HepG2 (cell line): ENCODE data around the gene NOCT. TPM values are rescaled to one million over a fixed set of nuclear protein-coding genes. Genes with fewer than 3 reads are reported as not detected.
A peak's percentile ranks its signal among the peaks of the same experiment; 100 is the strongest.

Experiments
- CREM ChIP-seq, 2 experiments: sonication (generic) in 1 of 2; formaldehyde crosslinking in 1 of 2; IDR thresholded peaks; 2 replicates each; pipeline versions ENCODE4 v1.4.0 to v1.6.1; 2016 to 2020; ENCODE audit warnings: antibody characterized with exemption in 1 of 2, mild to moderate bottlenecking in 1 of 2, missing genetic modification reagents in 1 of 2
- ESRRA ChIP-seq: sonication (generic); formaldehyde crosslinking; IDR thresholded peaks from 2 replicates; pipeline ENCODE4 v1.5.1; 2020; ENCODE audit warnings: mild to moderate bottlenecking, low read depth, missing genetic modification reagents
- HMG20A ChIP-seq: IDR thresholded peaks from 2 replicates; pipeline ENCODE4 v1.6.1; 2016; ENCODE audit warnings: borderline replicate concordance
- HMGA1 ChIP-seq: sonication (generic); formaldehyde crosslinking; conservative IDR thresholded peaks from 2 replicates; pipeline ENCODE4 v1.4.0; 2020; ENCODE audit warnings: missing genetic modification reagents
- ISL2 ChIP-seq: sonication (generic); formaldehyde crosslinking; IDR thresholded peaks from 2 replicates; pipeline ENCODE4 v1.5.0; 2020; ENCODE audit warnings: missing genetic modification reagents
- JUNB ChIP-seq: sonication (generic); formaldehyde crosslinking; IDR thresholded peaks from 2 replicates; pipeline ENCODE4 v1.8.0; 2022; ENCODE audit warnings: missing genetic modification reagents, mild to moderate bottlenecking, borderline replicate concordance
- KAT8 ChIP-seq: IDR thresholded peaks from 2 replicates; pipeline ENCODE4 v1.6.1; 2016; ENCODE audit warnings: missing genetic modification reagents, missing compliant biosample characterization
- KLF11 ChIP-seq: IDR thresholded peaks from 2 replicates; pipeline ENCODE4 v1.6.1; 2016; ENCODE audit warnings: missing compliant biosample characterization
- MED13 ChIP-seq: sonication (generic); formaldehyde crosslinking; IDR thresholded peaks from 2 replicates; pipeline ENCODE4 v1.5.0; 2020; ENCODE audit warnings: missing genetic modification reagents
- MIXL1 ChIP-seq: IDR thresholded peaks from 2 replicates; pipeline ENCODE4 v1.6.1; 2016
- NR2F1 ChIP-seq, 2 experiments: fragments of 450-650 bp in 1 of 2; formaldehyde crosslinking in 1 of 2; IDR thresholded peaks; 2 replicates each; pipeline versions ENCODE4 v1.5.0 to v1.6.1; 2016 to 2020; ENCODE audit warnings: mild to moderate bottlenecking in 1 of 2, missing compliant biosample characterization in 1 of 2, missing genetic modification reagents in 1 of 2, moderate library complexity in 1 of 2
- POLR2AphosphoS5 ChIP-seq: IDR thresholded peaks from 2 replicates; pipeline ENCODE4 v1.6.1; 2012; ENCODE audit warnings: low read depth, low read length
- PPARG ChIP-seq: conservative IDR thresholded peaks from 2 replicates; pipeline ENCODE4 v1.6.1; 2016; ENCODE audit warnings: missing biosample characterization, missing genetic modification reagents
- PRPF4 ChIP-seq: fragments of 200-400 bp; formaldehyde crosslinking; IDR thresholded peaks from 2 replicates; pipeline ENCODE4 v1.6.1; 2016; ENCODE audit warnings: low read length, low read depth; ENCODE audit not compliant: poor library complexity, severe bottlenecking
- REL ChIP-seq: sonication (generic); formaldehyde crosslinking; conservative IDR thresholded peaks from 2 replicates; pipeline ENCODE4 v1.8.0; 2022; ENCODE audit warnings: mild to moderate bottlenecking, missing genetic modification reagents, moderate library complexity
- ZBTB3 ChIP-seq: sonication (generic); formaldehyde crosslinking; IDR thresholded peaks from 2 replicates; pipeline ENCODE4 v1.4.0; 2020; ENCODE audit warnings: low read depth, mild to moderate bottlenecking, moderate library complexity, missing genetic modification reagents, borderline replicate concordance
- ZNF335 ChIP-seq: sonication (generic); formaldehyde crosslinking; IDR thresholded peaks from 2 replicates; pipeline ENCODE4 v1.4.0; 2020; ENCODE audit warnings: missing genetic modification reagents
- ZNF557 ChIP-seq: sonication (generic); formaldehyde crosslinking; IDR thresholded peaks from 2 replicates; pipeline ENCODE4 v1.4.0; 2020; ENCODE audit warnings: missing genetic modification reagents
- ZNF816 ChIP-seq: sonication (generic); formaldehyde crosslinking; IDR thresholded peaks from 2 replicates; pipeline ENCODE4 v1.8.0; 2022; ENCODE audit warnings: missing genetic modification reagents, mild to moderate bottlenecking, borderline replicate concordance
- ZNF878 ChIP-seq: sonication (generic); formaldehyde crosslinking; IDR thresholded peaks from 2 replicates; pipeline ENCODE4 v1.8.1; 2023; ENCODE audit warnings: mild to moderate bottlenecking, missing genetic modification reagents, moderate library complexity
- polyA plus RNA-seq, 8 experiments: library from polyadenylated mRNA; depleted of rRNA in 3 of 8; stranded (reverse) in 7 of 8; unstranded in 1 of 8; fragments of >200 nt; fragmentation: Illumina TruSeq in 4 of 8; extraction: Trizol in 4 of 8; gene quantifications; 2 replicates each; pipeline versions ENCODE4 v1.2.1 to v1.2.3, GENCODE V29; 2011 to 2016; ENCODE audit warnings: low read depth in 4 of 8, missing spikeins in 1 of 8, mixed read lengths in 1 of 8; ENCODE audit not compliant: insufficient read depth in 1 of 8
- total RNA-seq, 5 experiments: library from RNA; depleted of rRNA; stranded (reverse); fragments of >200 nt; fragmentation: Illumina TruSeq; extraction: Trizol; gene quantifications; 2 replicates each; pipeline ENCODE4 v1.2.3, GENCODE V29; 2016; ENCODE audit warnings: low read depth in 1 of 5
- TF ChIP-seq, protein P1 (sequence below): fragments of 450-650 bp; IDR thresholded peaks from 2 replicates; pipeline ENCODE4 v1.6.1; 2016
- TF ChIP-seq, protein P2 (sequence below): sonication (generic); formaldehyde crosslinking; IDR thresholded peaks from 2 replicates; pipeline ENCODE4 v1.5.1; 2020; ENCODE audit warnings: missing genetic modification reagents, mild to moderate bottlenecking, borderline replicate concordance
- TF ChIP-seq, protein P3 (sequence below): IDR thresholded peaks from 2 replicates; pipeline ENCODE4 v1.6.1; 2016; ENCODE audit warnings: low read depth
- TF ChIP-seq, protein P4 (sequence below): sonication (generic); formaldehyde crosslinking; IDR thresholded peaks from 2 replicates; pipeline ENCODE4 v1.4.0; 2020; ENCODE audit warnings: missing genetic modification reagents, borderline replicate concordance

NOCT gene
- total and polyA plus RNA-seq, 2 of the 13 experiments (the other 11 are each of a cell fraction or from before 2014, with no cell fraction given), result 3.6 to 13.1 TPM

DNA sequence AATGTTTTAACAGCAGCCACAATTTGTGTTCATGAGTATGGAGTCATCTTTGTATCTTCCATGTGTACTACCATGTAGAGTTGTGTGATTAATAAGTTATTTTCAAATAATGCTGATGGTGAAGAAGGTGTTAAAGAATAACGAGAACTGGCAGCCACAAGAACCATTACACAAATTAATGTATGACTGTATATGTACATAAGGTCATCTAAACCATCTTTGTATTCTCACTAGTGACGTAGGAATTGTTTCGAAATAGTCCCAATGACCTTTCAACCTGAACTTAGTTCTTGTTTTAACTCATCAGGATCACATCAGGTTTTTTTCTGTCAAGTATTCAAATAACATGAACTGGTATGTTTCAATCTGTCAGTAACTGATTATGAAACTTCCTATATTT is 48.3 kb upstream of the NOCT start (continued):
- TF ChIP-seq ZNF557 (CRISPR knock-in tag), result no peak
- TF ChIP-seq PPARG (CRISPR knock-in tag), result peak; percentile 96
- TF ChIP-seq MED13 (CRISPR knock-in tag), result no peak
- TF ChIP-seq, protein P1, sequence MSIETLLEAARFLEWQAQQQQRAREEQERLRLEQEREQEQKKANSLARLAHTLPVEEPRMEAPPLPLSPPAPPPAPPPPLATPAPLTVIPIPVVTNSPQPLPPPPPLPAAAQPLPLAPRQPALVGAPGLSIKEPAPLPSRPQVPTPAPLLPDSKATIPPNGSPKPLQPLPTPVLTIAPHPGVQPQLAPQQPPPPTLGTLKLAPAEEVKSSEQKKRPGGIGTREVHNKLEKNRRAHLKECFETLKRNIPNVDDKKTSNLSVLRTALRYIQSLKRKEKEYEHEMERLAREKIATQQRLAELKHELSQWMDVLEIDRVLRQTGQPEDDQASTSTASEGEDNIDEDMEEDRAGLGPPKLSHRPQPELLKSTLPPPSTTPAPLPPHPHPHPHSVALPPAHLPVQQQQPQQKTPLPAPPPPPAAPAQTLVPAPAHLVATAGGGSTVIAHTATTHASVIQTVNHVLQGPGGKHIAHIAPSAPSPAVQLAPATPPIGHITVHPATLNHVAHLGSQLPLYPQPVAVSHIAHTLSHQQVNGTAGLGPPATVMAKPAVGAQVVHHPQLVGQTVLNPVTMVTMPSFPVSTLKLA, result no peak
- TF ChIP-seq HMGA1 (CRISPR knock-in tag), result no peak
- peak; percentile 63; the same call in 1 of the 2 replicates for TF ChIP-seq HMG20A (CRISPR knock-in tag)
- TF ChIP-seq ZNF878, result no peak
- TF ChIP-seq, protein P2, sequence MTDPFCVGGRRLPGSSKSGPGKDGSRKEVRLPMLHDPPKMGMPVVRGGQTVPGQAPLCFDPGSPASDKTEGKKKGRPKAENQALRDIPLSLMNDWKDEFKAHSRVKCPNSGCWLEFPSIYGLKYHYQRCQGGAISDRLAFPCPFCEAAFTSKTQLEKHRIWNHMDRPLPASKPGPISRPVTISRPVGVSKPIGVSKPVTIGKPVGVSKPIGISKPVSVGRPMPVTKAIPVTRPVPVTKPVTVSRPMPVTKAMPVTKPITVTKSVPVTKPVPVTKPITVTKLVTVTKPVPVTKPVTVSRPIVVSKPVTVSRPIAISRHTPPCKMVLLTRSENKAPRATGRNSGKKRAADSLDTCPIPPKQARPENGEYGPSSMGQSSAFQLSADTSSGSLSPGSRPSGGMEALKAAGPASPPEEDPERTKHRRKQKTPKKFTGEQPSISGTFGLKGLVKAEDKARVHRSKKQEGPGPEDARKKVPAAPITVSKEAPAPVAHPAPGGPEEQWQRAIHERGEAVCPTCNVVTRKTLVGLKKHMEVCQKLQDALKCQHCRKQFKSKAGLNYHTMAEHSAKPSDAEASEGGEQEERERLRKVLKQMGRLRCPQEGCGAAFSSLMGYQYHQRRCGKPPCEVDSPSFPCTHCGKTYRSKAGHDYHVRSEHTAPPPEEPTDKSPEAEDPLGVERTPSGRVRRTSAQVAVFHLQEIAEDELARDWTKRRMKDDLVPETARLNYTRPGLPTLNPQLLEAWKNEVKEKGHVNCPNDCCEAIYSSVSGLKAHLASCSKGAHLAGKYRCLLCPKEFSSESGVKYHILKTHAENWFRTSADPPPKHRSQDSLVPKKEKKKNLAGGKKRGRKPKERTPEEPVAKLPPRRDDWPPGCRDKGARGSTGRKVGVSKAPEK (CRISPR knock-in tag), result no peak
- TF ChIP-seq, protein P3, sequence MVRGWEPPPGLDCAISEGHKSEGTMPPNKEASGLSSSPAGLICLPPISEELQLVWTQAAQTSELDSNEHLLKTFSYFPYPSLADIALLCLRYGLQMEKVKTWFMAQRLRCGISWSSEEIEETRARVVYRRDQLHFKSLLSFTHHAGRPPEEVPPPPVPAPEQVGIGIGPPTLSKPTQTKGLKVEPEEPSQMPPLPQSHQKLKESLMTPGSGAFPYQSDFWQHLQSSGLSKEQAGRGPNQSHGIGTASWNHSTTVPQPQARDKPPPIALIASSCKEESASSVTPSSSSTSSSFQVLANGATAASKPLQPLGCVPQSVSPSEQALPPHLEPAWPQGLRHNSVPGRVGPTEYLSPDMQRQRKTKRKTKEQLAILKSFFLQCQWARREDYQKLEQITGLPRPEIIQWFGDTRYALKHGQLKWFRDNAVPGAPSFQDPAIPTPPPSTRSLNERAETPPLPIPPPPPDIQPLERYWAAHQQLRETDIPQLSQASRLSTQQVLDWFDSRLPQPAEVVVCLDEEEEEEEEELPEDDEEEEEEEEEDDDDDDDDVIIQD (CRISPR knock-in tag), result peak; percentile 97; the same call in 1 of the 2 replicates
- TF ChIP-seq, protein P4, sequence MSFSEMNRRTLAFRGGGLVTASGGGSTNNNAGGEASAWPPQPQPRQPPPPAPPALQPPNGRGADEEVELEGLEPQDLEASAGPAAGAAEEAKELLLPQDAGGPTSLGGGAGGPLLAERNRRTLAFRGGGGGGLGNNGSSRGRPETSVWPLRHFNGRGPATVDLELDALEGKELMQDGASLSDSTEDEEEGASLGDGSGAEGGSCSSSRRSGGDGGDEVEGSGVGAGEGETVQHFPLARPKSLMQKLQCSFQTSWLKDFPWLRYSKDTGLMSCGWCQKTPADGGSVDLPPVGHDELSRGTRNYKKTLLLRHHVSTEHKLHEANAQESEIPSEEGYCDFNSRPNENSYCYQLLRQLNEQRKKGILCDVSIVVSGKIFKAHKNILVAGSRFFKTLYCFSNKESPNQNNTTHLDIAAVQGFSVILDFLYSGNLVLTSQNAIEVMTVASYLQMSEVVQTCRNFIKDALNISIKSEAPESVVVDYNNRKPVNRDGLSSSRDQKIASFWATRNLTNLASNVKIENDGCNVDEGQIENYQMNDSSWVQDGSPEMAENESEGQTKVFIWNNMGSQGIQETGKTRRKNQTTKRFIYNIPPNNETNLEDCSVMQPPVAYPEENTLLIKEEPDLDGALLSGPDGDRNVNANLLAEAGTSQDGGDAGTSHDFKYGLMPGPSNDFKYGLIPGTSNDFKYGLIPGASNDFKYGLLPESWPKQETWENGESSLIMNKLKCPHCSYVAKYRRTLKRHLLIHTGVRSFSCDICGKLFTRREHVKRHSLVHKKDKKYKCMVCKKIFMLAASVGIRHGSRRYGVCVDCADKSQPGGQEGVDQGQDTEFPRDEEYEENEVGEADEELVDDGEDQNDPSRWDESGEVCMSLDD (CRISPR knock-in tag), result no peak
- TF ChIP-seq MIXL1 (CRISPR knock-in tag), result peak; percentile 96
- no peak for TF ChIP-seq KAT8 (CRISPR knock-in tag)
- TF ChIP-seq ISL2, result 0 out of 2 replicates have a peak, but pooled peaks have one; percentile 35
- no peak for TF ChIP-seq ZNF335 (CRISPR knock-in tag)
- 0 out of 2 replicates have a peak, but pooled peaks have one; percentile 45 for TF ChIP-seq JUNB (CRISPR knock-in tag)
- TF ChIP-seq ZNF816 (CRISPR knock-in tag), result no peak
- TF ChIP-seq ZBTB3, result no peak
- no peak for TF ChIP-seq PRPF4
- no peak for TF ChIP-seq POLR2AphosphoS5
- TF ChIP-seq CREM (IDR thresholded peaks at IDR 0.05), result peak; percentile 93
- no peak for TF ChIP-seq CREM (CRISPR knock-in tag; IDR thresholded peaks at IDR 0.05)
- peak; percentile 66; the same call in 1 of the 2 replicates for TF ChIP-seq ESRRA (CRISPR knock-in tag)
- TF ChIP-seq NR2F1 (CRISPR knock-in tag; IDR thresholded peaks at IDR 0.05), result peak; percentile 72 to 86; a peak in 3 of 4 replicates
- TF ChIP-seq REL (CRISPR knock-in tag), result no peak
- no peak for TF ChIP-seq KLF11 (CRISPR knock-in tag)
